Measurements from ENCODE around the gene FAM217B.

- TF ChIP-seq, protein P1, sequence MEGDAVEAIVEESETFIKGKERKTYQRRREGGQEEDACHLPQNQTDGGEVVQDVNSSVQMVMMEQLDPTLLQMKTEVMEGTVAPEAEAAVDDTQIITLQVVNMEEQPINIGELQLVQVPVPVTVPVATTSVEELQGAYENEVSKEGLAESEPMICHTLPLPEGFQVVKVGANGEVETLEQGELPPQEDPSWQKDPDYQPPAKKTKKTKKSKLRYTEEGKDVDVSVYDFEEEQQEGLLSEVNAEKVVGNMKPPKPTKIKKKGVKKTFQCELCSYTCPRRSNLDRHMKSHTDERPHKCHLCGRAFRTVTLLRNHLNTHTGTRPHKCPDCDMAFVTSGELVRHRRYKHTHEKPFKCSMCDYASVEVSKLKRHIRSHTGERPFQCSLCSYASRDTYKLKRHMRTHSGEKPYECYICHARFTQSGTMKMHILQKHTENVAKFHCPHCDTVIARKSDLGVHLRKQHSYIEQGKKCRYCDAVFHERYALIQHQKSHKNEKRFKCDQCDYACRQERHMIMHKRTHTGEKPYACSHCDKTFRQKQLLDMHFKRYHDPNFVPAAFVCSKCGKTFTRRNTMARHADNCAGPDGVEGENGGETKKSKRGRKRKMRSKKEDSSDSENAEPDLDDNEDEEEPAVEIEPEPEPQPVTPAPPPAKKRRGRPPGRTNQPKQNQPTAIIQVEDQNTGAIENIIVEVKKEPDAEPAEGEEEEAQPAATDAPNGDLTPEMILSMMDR (IDR thresholded peaks at IDR 0.05): no peak
- TF ChIP-seq POLR2A (IDR thresholded peaks at IDR 0.05) (no peak), EP300 (IDR thresholded peaks at IDR 0.05) (no peak), POLR2AphosphoS5 (IDR thresholded peaks at IDR 0.05) (no peak)
Observed at GRCh38 chr20:59987135-59987534, 46.9 kb downstream of the FAM217B start.

Measured in sigmoid colon (tissue), 4 donors.